Neural progenitor cell (in vitro differentiated cells): ENCODE data around the gene PI16. TPM values are rescaled to one million over a fixed set of nuclear protein-coding genes. Genes with fewer than 3 reads are reported as not detected.

Experiments used
- DNase-seq: peaks from one replicate; pipeline ENCODE4 v3.0.0-alpha.2; 2016; ENCODE audit warnings: low spot score
- H2AFZ ChIP-seq: fragments of 200-600 bp; sonication (generic); replicated peaks from 2 replicates; pipeline ENCODE4 v1.6.1; 2016; ENCODE audit warnings: antibody characterized with exemption
- H3F3A ChIP-seq: fragments of 200-600 bp; sonication (generic); 2 replicates; pipeline ENCODE4 v1.6.1; 2016; ENCODE audit warnings: antibody characterized with exemption, low read depth
- H3K27ac ChIP-seq: fragments of 200-600 bp; sonication (generic); 2 replicates; pipeline ENCODE4 v1.5.1; 2016; ENCODE audit warnings: mild to moderate bottlenecking
- H3K27me3 ChIP-seq: fragments of 200-600 bp; sonication (generic); 2 replicates; pipeline ENCODE4 v1.6.1; 2016; ENCODE audit warnings: mild to moderate bottlenecking, moderate library complexity
- H3K36me3 ChIP-seq: fragments of 200-600 bp; sonication (generic); 2 replicates; pipeline ENCODE4 v1.5.1; 2016
- H3K4me1 ChIP-seq: fragments of 200-600 bp; sonication (generic); 2 replicates; pipeline ENCODE4 v1.6.1; 2016; ENCODE audit warnings: mixed run types
- H3K4me2 ChIP-seq: fragments of 200-600 bp; sonication (generic); 2 replicates; pipeline ENCODE4 v1.6.1; 2016
- H3K4me3 ChIP-seq: fragments of 200-600 bp; sonication (generic); 2 replicates; pipeline ENCODE4 v1.5.1; 2016
- H3K79me2 ChIP-seq: fragments of 200-600 bp; sonication (generic); 2 replicates; pipeline ENCODE4 v1.6.1; 2016; ENCODE audit warnings: low read depth
- H3K9ac ChIP-seq: fragments of 200-600 bp; sonication (generic); 2 replicates; pipeline ENCODE4 v1.6.1; 2016
- H3K9me3 ChIP-seq: fragments of 200-600 bp; sonication (generic); 2 replicates; pipeline ENCODE4 v1.5.1; 2016; ENCODE audit warnings: low read depth
- H4K20me1 ChIP-seq: fragments of 200-600 bp; sonication (generic); 2 replicates; pipeline ENCODE4 v1.6.1; 2016; ENCODE audit warnings: low read depth
- H3K27ac Mint-ChIP-seq: 3 replicates; pipeline ENCODE4 v1.8.0; 2021; ENCODE audit warnings: mixed read lengths
- H3K27me3 Mint-ChIP-seq: 2 replicates; pipeline ENCODE4 v1.8.0; 2022; ENCODE audit warnings: low read depth, mild to moderate bottlenecking, inconsistent platforms, moderate library complexity, mixed read lengths; ENCODE audit not compliant: insufficient read depth
- H3K36me3 Mint-ChIP-seq: 3 replicates; pipeline ENCODE4 v1.8.0; 2021; ENCODE audit warnings: mixed read lengths
- H3K4me1 Mint-ChIP-seq: 3 replicates; pipeline ENCODE4 v1.8.0; 2021; ENCODE audit warnings: mixed read lengths
- H3K4me3 Mint-ChIP-seq: 3 replicates; pipeline ENCODE4 v1.8.0; 2021; ENCODE audit warnings: mild to moderate bottlenecking, moderate library complexity, mixed read lengths
- H3K9me3 Mint-ChIP-seq: 3 replicates; pipeline ENCODE4 v1.8.0; 2020; ENCODE audit warnings: mixed read lengths
- CTCF ChIP-seq: fragments of 200-600 bp; sonication (generic); IDR thresholded peaks from 2 replicates; pipeline ENCODE4 v1.5.1; 2017; ENCODE audit warnings: antibody characterized with exemption, mild to moderate bottlenecking
- EZH2 ChIP-seq: fragments of 200-600 bp; sonication (generic); IDR thresholded peaks from 2 replicates; pipeline ENCODE4 v1.6.1; 2017; ENCODE audit warnings: antibody characterized with exemption, mild to moderate bottlenecking, moderate library complexity
- EZH2phosphoT487 ChIP-seq: fragments of 200-600 bp; sonication (generic); IDR thresholded peaks from 2 replicates; pipeline ENCODE4 v1.6.1; 2017; ENCODE audit warnings: antibody characterized with exemption
- total RNA-seq: library from RNA; depleted of rRNA; stranded (reverse); fragments of >200 nt; gene quantifications from 2 replicates; pipeline ENCODE4 v1.2.3, GENCODE V29; 2015; ENCODE audit warnings: low replicate concordance

The PI16 gene
- total RNA-seq, 1 donor from 2014 or later, result not detected

GRCh38 chr6:36964349-36964748 lies 9.8 kb downstream of the PI16 start:
- no peak for DNase-seq
- no peaks in the 10 kb centered on the region for H3K36me3 ChIP-seq
- H3K9me3 Mint-ChIP-seq, result no peaks in the 10 kb centered on the region
- no peak overlapping the region for H3K4me3 ChIP-seq
- no peaks in the 10 kb centered on the region for H3K79me2 ChIP-seq
- H3K4me1 ChIP-seq, result peaks cover 4% of the 10 kb centered on the region
- no peak for TF ChIP-seq EZH2phosphoT487
- TF ChIP-seq CTCF, result no peak
- TF ChIP-seq EZH2, result no peak
- H4K20me1 ChIP-seq, result no peaks in the 10 kb centered on the region
- no peak overlapping the region for H3K4me2 ChIP-seq
- H3K9me3 ChIP-seq, result no peaks in the 10 kb centered on the region
- peaks cover 19% of the 10 kb centered on the region for H3K4me1 Mint-ChIP-seq
- peaks cover 5% of the 10 kb centered on the region for H3K27me3 Mint-ChIP-seq
- H3K27ac ChIP-seq, result no peak overlapping the region
- H3K4me3 Mint-ChIP-seq, result no peak overlapping the region
- no peak overlapping the region for H2AFZ ChIP-seq
- H3K27me3 ChIP-seq, result no peaks in the 10 kb centered on the region
- peaks cover 6% of the 10 kb centered on the region for H3K36me3 Mint-ChIP-seq
- peak overlapping the region; percentile 74 for H3K27ac Mint-ChIP-seq
- no peak overlapping the region for H3K9ac ChIP-seq
- peaks cover 14% of the 10 kb centered on the region for H3F3A ChIP-seq

- TF ChIP-seq CTCF, result no peak
- TF ChIP-seq EZH2phosphoT487, result no peak
- TF ChIP-seq EZH2, result no peak
- Histone ChIP-seq H3K79me2 (no peaks in the 10 kb centered on the region), H3K4me3 (no peak overlapping the region), H3K36me3 (no peaks in the 10 kb centered on the region), H3F3A (peaks cover 14% of the 10 kb centered on the region), H2AFZ (no peak overlapping the region), H3K9ac (no peak overlapping the region), H3K9me3 (no peaks in the 10 kb centered on the region), H3K27me3 (no peaks in the 10 kb centered on the region), H3K4me1 (peaks cover 4% of the 10 kb centered on the region), H4K20me1 (no peaks in the 10 kb centered on the region), H3K27ac (no peak overlapping the region), H3K4me2 (no peak overlapping the region)
- no peak for DNase-seq
- peaks cover 9% of the 10 kb centered on the region for H3K36me3 Mint-ChIP-seq
- H3K4me3 Mint-ChIP-seq, result no peak overlapping the region
- peak overlapping the region; percentile 74 for H3K27ac Mint-ChIP-seq
- peaks cover 19% of the 10 kb centered on the region for H3K4me1 Mint-ChIP-seq
- H3K27me3 Mint-ChIP-seq, result peaks cover 5% of the 10 kb centered on the region
- H3K9me3 Mint-ChIP-seq, result no peaks in the 10 kb centered on the region
Observed at GRCh38 chr6:36964908-36965307, 10.4 kb downstream of the PI16 start.

GRCh38 chr6:36967301-36967700 lies 12.8 kb downstream of the PI16 start:
- H3F3A ChIP-seq, result peaks cover 14% of the 10 kb centered on the region
- no peaks in the 10 kb centered on the region for H3K79me2 ChIP-seq
- H3K27me3 ChIP-seq, result no peaks in the 10 kb centered on the region
- Mint-ChIP-seq H3K4me1 (peaks cover 14% of the 10 kb centered on the region), H3K27ac (no peak overlapping the region), H3K27me3 (peaks cover 3% of the 10 kb centered on the region), H3K9me3 (no peaks in the 10 kb centered on the region), H3K4me3 (no peak overlapping the region), H3K36me3 (peaks cover 11% of the 10 kb centered on the region)
- H3K4me1 ChIP-seq, result peaks cover 4% of the 10 kb centered on the region
- no peak overlapping the region for H3K4me2 ChIP-seq
- H3K36me3 ChIP-seq, result no peaks in the 10 kb centered on the region
- H3K4me3 ChIP-seq, result no peak overlapping the region
- H3K27ac ChIP-seq, result peak overlapping the region; percentile 20
- H3K9me3 ChIP-seq, result no peaks in the 10 kb centered on the region
- H4K20me1 ChIP-seq, result no peaks in the 10 kb centered on the region
- no peak overlapping the region for H2AFZ ChIP-seq
- H3K9ac ChIP-seq, result no peak overlapping the region
- TF ChIP-seq CTCF (no peak), EZH2 (no peak), EZH2phosphoT487 (no peak)
- DNase-seq, result no peak
